ENCODE results near the gene TANC1. TPM values are rescaled to one million over a fixed set of nuclear protein-coding genes. Genes with fewer than 3 reads are reported as not detected.

TANC1 gene
- total RNA-seq, 1 donor from 2014 or later: 61.9 TPM

- Histone ChIP-seq H3K9me3 (no peaks in the 10 kb centered on the region), H3K27ac (no peak overlapping the region), H3K27me3 (no peaks in the 10 kb centered on the region), H3K4me3 (no peak overlapping the region), H3K4me1 (peaks cover 8% of the 10 kb centered on the region), H3K36me3 (peaks cover 0 to 36% of the 10 kb centered on the region in 2 donors)
- DNase-seq (ENCODE audit: extremely low spot score in 2 of 2): no peak
- TF ChIP-seq POLR2A (IDR thresholded peaks at IDR 0.05): no peak
- intact Hi-C loops (cut with DNase I): no loop called here
Observed at GRCh38 chr2:159169187-159169586, 200.7 kb downstream of the TANC1 start.

- TF ChIP-seq POLR2AphosphoS5 (IDR thresholded peaks at IDR 0.05; ENCODE audit: insufficient read depth in 1 of 2, low read depth in 1 of 2) (no peak), CTCF (IDR thresholded peaks at IDR 0.05) (no peak), POLR2A (IDR thresholded peaks at IDR 0.05) (no peak)
Observed at GRCh38 chr2:159172403-159172802, 204.0 kb downstream of the TANC1 start.

GRCh38 chr2:159174759-159175158 lies 206.3 kb downstream of the TANC1 start:
- no peak for DNase-seq (ENCODE audit: extremely low spot score in 2 of 2)
- peaks cover 0 to 70% of the 10 kb centered on the region in 2 donors for H3K36me3 ChIP-seq
- H3K4me1 ChIP-seq: no peaks in the 10 kb centered on the region

More at GRCh38 chr2:159172403-159172802, 204.0 kb downstream of the TANC1 start:
- H3K9me3 ChIP-seq: no peaks in the 10 kb centered on the region
- no peak for DNase-seq (ENCODE audit: extremely low spot score in 2 of 2)
- peaks cover 0 to 54% of the 10 kb centered on the region in 2 donors for H3K36me3 ChIP-seq
- no peaks in the 10 kb centered on the region for H3K27me3 ChIP-seq
- no peak overlapping the region for H3K27ac ChIP-seq
- no peak overlapping the region for H3K4me3 ChIP-seq
- intact Hi-C loops (cut with DNase I): no loop called here
- no peaks in the 10 kb centered on the region for H3K4me1 ChIP-seq

GRCh38 chr2:159175182-159175581 lies 206.7 kb downstream of the TANC1 start:
- Histone ChIP-seq H3K4me1 (no peaks in the 10 kb centered on the region), H3K36me3 (peaks cover 0 to 70% of the 10 kb centered on the region in 2 donors), H3K4me3 (no peak overlapping the region), H3K27me3 (no peaks in the 10 kb centered on the region), H3K9me3 (no peaks in the 10 kb centered on the region), H3K27ac (no peak overlapping the region)
- no peak for TF ChIP-seq POLR2A (IDR thresholded peaks at IDR 0.05)
- TF ChIP-seq CTCF (IDR thresholded peaks at IDR 0.05): no peak
- TF ChIP-seq POLR2AphosphoS5 (IDR thresholded peaks at IDR 0.05; ENCODE audit: insufficient read depth in 1 of 2, low read depth in 1 of 2): no peak
- intact Hi-C loops (cut with DNase I): no loop called here
- no peak for DNase-seq (ENCODE audit: extremely low spot score in 2 of 2)

More at GRCh38 chr2:159174759-159175158, 206.3 kb downstream of the TANC1 start:
- no peak overlapping the region for H3K27ac ChIP-seq
- H3K4me3 ChIP-seq: no peak overlapping the region
- TF ChIP-seq CTCF (IDR thresholded peaks at IDR 0.05) (no peak), POLR2A (IDR thresholded peaks at IDR 0.05) (no peak), POLR2AphosphoS5 (IDR thresholded peaks at IDR 0.05; ENCODE audit: insufficient read depth in 1 of 2, low read depth in 1 of 2) (no peak)
- intact Hi-C loops (cut with DNase I): no loop called here
- no peaks in the 10 kb centered on the region for H3K27me3 ChIP-seq
- H3K9me3 ChIP-seq: no peaks in the 10 kb centered on the region

GRCh38 chr2:159175927-159176326 lies 207.5 kb downstream of the TANC1 start:
- H3K27me3 ChIP-seq: no peaks in the 10 kb centered on the region
- intact Hi-C loops (cut with DNase I): no loop called here
- H3K27ac ChIP-seq: no peak overlapping the region
- peaks cover 0 to 62% of the 10 kb centered on the region in 2 donors for H3K36me3 ChIP-seq
- no peak for DNase-seq (ENCODE audit: extremely low spot score in 2 of 2)
- TF ChIP-seq POLR2AphosphoS5 (IDR thresholded peaks at IDR 0.05; ENCODE audit: insufficient read depth in 1 of 2, low read depth in 1 of 2) (no peak), POLR2A (IDR thresholded peaks at IDR 0.05) (no peak), CTCF (IDR thresholded peaks at IDR 0.05) (no peak)
- no peaks in the 10 kb centered on the region for H3K4me1 ChIP-seq
- H3K9me3 ChIP-seq: no peaks in the 10 kb centered on the region
- H3K4me3 ChIP-seq: no peak overlapping the region

Measured in vagina (tissue), 2 donors.